Stimulated activated CD8-positive, alpha-beta memory T cell treated with anti-CD3 and anti-CD28 coated beads, Interleukin-2, amount 100 ng/mL, for 48 hours (primary cell): Measurements from ENCODE around the gene CENPC.
"Not testable (repeated sequence)": the region's sequence is repeated elsewhere in the genome, so short reads cannot be mapped to it uniquely, and the experiment has no call there.

ENCODE experiments used
- DNase-seq, 2 donors: peaks; one replicate each; pipeline ENCODE4 v3.0.0-alpha.2; 2020; ENCODE audit warnings: low read depth in 2 of 2

Gene CENPC

GRCh38 chr4:67475155-67475554 is 70.1 kb downstream of the CENPC start:
- DNase-seq, result no peak

GRCh38 chr4:67470871-67471270 is 74.4 kb downstream of the CENPC start:
- DNase-seq, result no peak

GRCh38 chr4:67468830-67469229 is 76.5 kb downstream of the CENPC start:
- DNase-seq, result no peak

GRCh38 chr4:67466751-67467150 is 78.6 kb downstream of the CENPC start:
- DNase-seq, result no peak

GRCh38 chr4:67465763-67466052 is 79.6 kb downstream of the CENPC start:
- DNase-seq, result no peak

GRCh38 chr4:67465032-67465762 is 80.1 kb downstream of the CENPC start:
- no peak for DNase-seq

GRCh38 chr4:67460574-67460973 is 84.7 kb downstream of the CENPC start:
- no peak for DNase-seq

GRCh38 chr4:67459164-67459563 is 86.1 kb downstream of the CENPC start:
- DNase-seq, result no peak

- no peak for DNase-seq
Measured at GRCh38 chr4:67456577-67457196, 88.6 kb downstream of the CENPC start.

GRCh38 chr4:67452846-67453205 is 92.5 kb downstream of the CENPC start:
- DNase-seq, result not testable (repeated sequence)

GRCh38 chr4:67452100-67452845 is 93.0 kb downstream of the CENPC start:
- no peak for DNase-seq

- no peak for DNase-seq
Measured at GRCh38 chr4:67451464-67451863, 93.8 kb downstream of the CENPC start.

GRCh38 chr4:67448621-67449020 is 96.7 kb downstream of the CENPC start:
- no peak for DNase-seq

GRCh38 chr4:67447873-67448272 is 97.4 kb downstream of the CENPC start:
- DNase-seq, result no peak

- DNase-seq, result no peak
Measured at GRCh38 chr4:67446811-67447210, 98.5 kb downstream of the CENPC start.

GRCh38 chr4:67445881-67446280 is 99.4 kb downstream of the CENPC start:
- DNase-seq, result not testable (repeated sequence)

- no peak for DNase-seq
Measured at GRCh38 chr4:67438975-67439374, 106.3 kb downstream of the CENPC start.

GRCh38 chr4:67437974-67438713 is 107.2 kb downstream of the CENPC start:
- DNase-seq, result no peak

GRCh38 chr4:67436742-67437141 is 108.6 kb downstream of the CENPC start:
- no peak for DNase-seq

- DNase-seq, result no peak
Measured at GRCh38 chr4:67430989-67431388, 114.3 kb downstream of the CENPC start.

GRCh38 chr4:67428819-67429218 is 116.5 kb downstream of the CENPC start:
- no peak for DNase-seq
